ENCODE results near the gene KRT25.

Gene KRT25

GRCh38 chr17:40699371-40699770, 55.8 kb downstream of the KRT25 start:
- in situ Hi-C loops (cut with MboI; ENCODE audit: low sequenced_read_pairs) = no loop called here
